ENCODE measurements around the gene SDCCAG8.

Gene SDCCAG8

DNA sequence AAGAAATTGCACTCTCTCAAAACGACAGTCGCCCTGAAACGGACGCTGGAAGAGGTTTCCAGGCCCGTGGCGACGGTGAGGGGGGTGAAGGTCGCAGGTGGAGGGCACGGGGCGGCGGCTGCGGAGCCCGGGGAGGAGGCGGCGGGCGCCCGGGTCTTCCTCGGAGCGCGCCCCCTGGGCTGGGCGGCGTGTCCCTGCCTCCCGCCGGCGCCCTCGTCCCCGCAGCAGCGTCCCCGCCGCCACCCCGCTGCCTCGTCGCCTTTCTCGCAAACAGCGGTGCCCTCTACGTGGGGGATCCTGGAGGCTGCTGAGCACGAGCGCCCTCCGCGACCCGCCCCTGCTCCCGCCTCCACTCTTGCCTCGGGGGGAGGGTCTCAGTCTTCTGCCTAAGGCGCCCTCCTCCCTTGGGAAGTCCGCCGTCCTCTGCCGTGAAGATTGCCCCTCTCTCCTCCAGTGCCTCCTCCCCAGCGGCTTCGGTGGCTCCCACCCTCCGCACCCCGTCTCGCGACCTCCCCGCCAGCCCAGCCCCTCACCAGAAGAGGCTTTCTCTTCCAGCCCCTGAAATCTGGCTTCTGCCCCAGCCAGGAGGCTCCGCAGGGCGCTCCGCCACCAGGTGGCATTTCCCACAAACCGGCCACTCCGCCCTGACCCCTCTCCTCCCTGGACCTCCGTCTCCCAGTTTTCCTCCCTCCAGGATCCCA lies 227.4 kb downstream of the SDCCAG8 start:
- no peak for DNase-seq (ENCODE audit: low spot score)

DNA sequence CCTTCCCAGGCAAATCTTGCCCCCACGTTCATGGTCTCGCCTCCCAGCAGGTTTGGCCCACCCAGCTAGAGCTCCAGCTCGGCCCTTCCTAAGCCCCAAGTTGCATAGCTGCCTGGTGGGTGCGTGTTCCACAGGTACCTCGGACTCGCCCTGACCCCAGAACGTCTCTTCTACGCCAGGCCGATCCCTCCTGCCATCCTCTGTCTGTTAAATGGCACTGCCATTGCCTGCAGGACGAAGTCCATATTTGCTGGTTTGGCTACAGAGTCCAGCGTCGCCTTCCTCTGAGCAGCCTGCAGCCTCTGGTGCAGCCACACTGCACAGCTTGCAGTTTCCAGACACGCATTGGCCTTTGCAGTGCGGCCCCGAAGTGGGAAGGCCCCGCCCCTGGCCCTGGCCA lies 228.1 kb downstream of the SDCCAG8 start:
- DNase-seq (ENCODE audit: low spot score) = no peak

- no peak for DNase-seq (ENCODE audit: low spot score)
Observed at GRCh38 chr1:243487036-243487648, 231.3 kb downstream of the SDCCAG8 start.

- DNase-seq (ENCODE audit: low spot score) = no peak
Observed at GRCh38 chr1:243487649-243488227, 231.9 kb downstream of the SDCCAG8 start.

GRCh38 chr1:243488459-243489157 lies 232.8 kb downstream of the SDCCAG8 start:
- no peak for DNase-seq (ENCODE audit: low spot score)

- DNase-seq (ENCODE audit: low spot score) = no peak
Observed at GRCh38 chr1:243489158-243489527, 233.3 kb downstream of the SDCCAG8 start.

DNA sequence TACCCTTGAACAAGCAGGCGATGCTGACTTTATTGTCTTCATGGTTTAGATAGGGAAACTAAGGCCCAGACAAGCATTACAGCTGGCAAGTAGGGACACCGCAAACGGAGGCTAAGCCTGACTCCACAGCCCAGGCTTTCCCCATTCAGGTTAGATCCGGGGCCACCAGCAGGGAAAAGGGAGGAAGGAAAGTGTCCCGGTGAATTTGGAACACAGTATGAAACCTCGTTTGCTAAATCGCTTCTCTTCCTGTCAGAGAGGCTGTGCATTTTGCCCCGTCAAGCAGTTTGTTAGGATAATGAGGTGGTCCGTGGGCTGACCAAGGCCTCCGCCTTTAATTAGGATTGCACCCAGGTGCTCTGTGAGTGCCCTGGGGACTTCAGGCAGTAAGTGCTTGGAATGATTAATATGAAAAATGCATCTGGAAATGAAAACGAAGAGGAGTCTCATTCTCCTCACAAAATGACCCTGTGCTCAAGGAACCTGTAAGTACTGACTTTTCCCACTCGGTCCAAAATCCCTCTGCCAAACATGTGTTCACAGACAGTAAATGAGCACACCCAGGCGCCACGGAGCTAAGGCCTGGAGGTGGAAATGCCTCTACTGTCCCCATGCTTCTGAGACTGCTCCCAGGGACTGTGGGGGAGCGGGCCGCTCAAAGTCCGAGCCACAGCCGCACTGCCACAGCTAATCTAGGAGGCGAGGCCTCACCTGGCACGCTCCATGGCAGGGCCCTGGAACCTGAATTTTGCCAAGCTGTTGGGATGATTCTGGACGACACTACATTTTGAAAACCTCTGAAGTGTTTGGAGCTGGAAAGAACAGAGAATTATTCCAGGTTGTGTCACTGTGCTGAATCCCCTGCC lies 234.1 kb downstream of the SDCCAG8 start:
- no peak for DNase-seq (ENCODE audit: low spot score)

DNA sequence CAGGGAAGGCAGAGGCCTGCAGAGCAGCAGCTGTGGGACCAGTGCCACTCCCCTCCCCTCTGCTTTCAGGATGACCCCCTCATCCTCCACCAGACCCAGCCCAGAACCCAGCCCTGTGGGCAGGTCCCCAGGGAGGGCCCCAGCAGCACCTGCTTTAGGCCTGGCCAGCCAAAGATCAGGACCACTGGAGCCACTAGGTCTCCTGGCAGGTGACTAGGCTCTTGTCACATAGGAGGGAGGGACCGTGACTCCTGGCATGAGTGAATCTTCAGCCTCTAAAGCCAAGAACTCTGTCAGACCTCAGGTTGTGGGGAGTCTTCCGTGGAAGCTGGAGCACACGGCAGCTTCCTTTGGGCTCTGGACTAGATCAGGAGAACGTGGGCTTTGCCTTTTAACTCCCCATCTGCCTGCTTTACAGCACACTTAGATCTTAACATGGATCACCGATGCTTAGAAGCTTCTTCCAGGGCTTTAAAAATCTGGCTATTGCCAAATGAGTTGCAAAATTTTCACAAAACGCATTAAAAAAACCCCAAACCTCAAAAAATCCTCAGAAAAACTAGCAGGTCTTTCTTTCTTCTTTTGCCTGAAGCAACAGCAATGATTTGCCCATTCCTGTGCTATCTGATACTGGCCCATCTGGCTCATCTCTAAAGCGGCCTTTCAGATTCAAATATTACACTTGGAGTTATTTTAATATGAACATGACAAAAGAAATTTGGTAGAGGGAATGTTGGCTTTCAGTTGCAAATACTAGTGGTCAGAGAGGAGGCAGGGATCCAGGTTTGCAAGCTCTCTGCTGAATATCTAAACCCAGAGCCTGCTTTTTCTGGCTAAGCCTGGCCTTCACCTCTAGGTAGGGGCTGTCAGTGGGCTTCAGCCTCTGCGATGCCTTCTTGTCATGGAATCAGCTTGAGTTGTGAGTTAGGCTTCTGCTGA lies 235.2 kb downstream of the SDCCAG8 start:
- DNase-seq (ENCODE audit: low spot score) = no peak

DNA sequence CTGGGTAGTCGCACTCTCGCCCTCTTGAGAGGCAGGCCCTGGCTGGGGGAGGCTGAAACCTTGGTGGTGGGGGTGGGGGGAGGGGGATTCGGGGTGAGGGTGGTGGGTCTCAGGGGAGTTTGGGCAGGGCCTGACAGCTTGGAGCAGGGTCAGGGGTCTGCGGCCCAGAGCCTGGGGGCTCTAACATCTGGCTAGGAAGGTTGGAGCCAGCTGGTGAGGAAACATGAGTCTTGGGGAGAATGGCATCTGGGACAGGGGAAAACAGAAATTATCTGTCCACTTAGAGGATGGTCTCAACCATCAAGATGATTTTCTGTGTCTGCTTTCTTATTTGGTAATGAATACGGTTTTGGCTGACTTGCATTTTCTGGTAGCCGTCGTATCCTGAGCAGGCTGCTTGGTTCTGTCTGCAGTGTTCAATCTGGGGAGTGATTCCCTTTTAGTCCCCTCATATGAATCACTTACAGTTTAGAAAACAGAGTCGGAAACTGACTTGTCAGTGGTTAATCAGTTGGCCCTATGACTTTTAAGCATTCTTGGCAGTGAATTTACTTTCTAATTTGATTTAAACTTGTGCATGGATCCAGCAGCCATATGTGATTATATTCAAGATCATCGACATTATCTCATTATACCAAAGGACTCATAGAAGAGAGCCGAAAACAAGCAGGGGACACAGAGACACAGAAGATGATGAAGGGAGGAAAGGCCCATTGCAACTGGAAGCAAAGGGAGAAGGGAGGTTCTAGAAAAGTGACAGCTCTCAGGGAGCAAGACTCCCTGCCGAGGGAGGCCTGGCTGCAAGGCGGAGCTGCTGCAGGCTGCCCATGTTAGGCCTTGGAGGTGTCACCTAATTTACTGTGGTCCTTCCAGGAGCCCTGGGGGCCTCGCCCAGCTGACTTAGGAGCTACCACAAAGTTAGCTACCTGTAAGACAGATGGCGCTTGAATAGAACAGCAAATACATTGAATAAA lies 237.6 kb downstream of the SDCCAG8 start:
- DNase-seq (ENCODE audit: low spot score) = no peak

DNA sequence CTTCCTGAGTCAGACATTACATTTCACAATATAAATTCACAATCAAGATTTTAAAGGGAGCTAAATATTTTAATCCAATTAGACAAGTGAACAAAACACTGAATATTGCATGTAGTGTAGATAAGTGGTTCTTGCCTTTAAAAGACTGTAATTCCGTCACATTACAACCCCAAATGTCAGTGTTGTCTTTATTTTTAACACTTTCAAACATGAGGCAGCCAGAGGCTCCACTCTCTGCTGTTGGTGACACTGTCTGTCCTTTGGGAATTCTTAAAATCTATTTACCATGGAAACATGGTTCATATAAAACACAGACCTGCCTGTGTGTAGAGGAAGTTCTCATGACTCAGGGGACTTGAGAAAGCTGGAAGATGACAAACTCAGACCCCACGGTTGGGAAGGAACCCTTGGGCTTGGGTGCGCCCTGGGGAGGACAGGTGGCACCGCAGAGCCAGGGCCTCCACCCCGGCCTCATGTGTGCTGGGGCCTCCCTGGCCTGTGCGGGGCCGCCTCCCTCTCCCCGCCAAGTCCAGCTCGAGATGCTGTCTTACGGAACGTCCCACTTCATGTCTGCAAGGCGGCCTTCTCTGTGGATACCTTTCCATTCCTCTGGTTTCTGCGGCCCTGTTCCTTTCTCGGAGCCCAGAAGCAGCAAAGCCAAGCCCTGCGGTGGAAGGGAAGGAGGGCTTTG lies 239.0 kb downstream of the SDCCAG8 start:
- DNase-seq (ENCODE audit: low spot score) = no peak

DNA sequence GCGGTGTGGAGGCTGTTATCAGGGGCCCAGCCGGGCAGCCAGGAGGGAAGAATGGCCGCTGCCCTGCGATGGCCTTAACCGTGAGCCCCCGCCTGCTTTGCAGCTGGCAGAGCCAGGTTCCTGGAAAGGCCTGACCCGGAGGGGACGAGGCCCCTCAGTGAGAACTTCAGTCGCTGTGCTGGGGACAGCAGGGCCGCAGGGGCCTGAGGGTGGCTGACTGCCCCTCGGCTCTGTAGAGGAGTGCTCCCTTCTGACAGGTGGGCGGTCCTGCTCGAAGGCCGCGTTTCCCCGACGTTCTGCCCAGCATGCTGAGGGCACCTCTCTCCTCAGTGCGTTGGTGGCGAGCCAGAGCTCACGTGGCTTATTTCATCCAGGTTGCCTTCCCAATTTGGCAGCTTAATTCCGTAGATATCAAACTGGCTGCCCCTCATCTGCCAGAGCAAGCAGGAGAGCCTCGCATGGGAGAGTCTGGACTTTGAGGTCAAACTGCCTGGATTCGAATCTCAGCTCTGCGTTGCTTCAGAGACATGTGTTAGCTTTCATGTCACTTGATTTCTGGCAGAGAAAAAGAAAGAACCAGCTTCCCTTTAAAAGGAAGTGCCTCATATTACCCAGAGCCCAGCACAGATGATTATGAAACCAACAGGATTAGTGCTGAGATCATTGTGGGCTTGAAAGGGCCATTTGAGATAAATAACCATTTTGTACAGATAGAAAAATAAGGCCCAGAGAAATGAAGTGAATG lies 239.8 kb downstream of the SDCCAG8 start:
- no peak for DNase-seq (ENCODE audit: low spot score)

DNA sequence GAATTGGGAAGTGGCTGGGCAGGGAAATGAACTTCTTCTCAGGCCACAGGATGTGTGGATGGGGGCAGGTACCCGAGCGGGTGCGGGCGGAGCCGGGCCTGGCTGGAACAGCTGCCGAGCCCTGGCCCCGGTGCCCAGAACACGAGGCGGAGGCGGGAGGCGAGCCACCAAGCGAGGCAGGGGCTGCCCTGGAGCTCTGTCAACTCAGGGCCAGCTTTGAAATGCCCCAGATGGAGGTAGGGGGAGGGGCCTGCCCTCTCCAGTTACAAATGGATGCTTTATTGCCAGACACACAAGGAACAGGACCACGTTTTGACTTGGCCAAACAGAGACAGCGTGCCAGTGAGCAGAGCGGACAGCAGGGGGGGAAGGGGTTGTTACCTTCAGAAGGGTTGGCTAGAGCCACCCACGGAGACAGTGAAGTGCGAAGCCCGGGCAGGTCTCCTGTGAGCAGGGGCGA lies 240.4 kb downstream of the SDCCAG8 start:
- no peak for DNase-seq (ENCODE audit: low spot score)

GRCh38 chr1:243496806-243497205 lies 241.0 kb downstream of the SDCCAG8 start:
- DNase-seq (ENCODE audit: low spot score) = no peak

- no peak for DNase-seq (ENCODE audit: low spot score)
Observed at GRCh38 chr1:243497939-243498681, 242.3 kb downstream of the SDCCAG8 start.

DNA sequence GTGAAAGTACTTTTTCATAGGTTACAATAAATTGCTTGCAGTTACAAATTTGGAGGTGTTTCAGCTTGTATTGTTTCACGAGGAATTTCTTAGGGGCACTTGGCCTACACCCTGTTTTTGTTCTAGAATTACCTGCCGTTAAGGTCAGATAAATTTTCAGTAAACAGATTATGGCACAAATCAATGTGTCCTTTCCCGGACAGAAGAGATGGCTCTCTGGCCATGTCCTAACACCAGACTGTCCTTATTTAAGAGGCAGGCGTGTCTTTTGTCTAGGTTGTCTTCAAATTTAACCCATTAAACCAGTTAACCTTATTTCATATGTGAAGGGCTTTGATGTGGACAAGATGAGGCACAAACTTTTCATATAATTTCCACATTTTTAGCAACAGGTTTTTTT lies 243.4 kb downstream of the SDCCAG8 start:
- DNase-seq (ENCODE audit: low spot score) = no peak

GRCh38 chr1:243499711-243500110 lies 243.9 kb downstream of the SDCCAG8 start:
- no peak for DNase-seq (ENCODE audit: low spot score)

- DNase-seq (ENCODE audit: low spot score) = no peak
Observed at GRCh38 chr1:243500512-243500911, 244.7 kb downstream of the SDCCAG8 start.

- DNase-seq (ENCODE audit: low spot score) = no peak
Observed at GRCh38 chr1:243501002-243501401, 245.2 kb downstream of the SDCCAG8 start.

Data from hematopoietic multipotent progenitor cell treated with erythropoietin and hydrocortisone succinate and interleukin-3 and kit ligand, for 15 days (in vitro differentiated cells).